ENCODE results near the gene RNU11. TPM values are rescaled to one million over a fixed set of nuclear protein-coding genes. Genes with fewer than 3 reads are reported as not detected.

The RNU11 gene
- total RNA-seq, 1 experiment from 2014 or later = not detected

GRCh38 chr1:28632560-28632959, 15.8 kb upstream of the RNU11 start:
- TF ChIP-seq, protein P1, sequence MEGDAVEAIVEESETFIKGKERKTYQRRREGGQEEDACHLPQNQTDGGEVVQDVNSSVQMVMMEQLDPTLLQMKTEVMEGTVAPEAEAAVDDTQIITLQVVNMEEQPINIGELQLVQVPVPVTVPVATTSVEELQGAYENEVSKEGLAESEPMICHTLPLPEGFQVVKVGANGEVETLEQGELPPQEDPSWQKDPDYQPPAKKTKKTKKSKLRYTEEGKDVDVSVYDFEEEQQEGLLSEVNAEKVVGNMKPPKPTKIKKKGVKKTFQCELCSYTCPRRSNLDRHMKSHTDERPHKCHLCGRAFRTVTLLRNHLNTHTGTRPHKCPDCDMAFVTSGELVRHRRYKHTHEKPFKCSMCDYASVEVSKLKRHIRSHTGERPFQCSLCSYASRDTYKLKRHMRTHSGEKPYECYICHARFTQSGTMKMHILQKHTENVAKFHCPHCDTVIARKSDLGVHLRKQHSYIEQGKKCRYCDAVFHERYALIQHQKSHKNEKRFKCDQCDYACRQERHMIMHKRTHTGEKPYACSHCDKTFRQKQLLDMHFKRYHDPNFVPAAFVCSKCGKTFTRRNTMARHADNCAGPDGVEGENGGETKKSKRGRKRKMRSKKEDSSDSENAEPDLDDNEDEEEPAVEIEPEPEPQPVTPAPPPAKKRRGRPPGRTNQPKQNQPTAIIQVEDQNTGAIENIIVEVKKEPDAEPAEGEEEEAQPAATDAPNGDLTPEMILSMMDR (conservative IDR thresholded peaks at IDR 0.05) = no peak
- no peak overlapping the region for H3T11ph ChIP-seq (ENCODE audit: low read length)
- DNase-seq = no peak
- no peak overlapping the region for H4K8ac ChIP-seq (replicated peaks; ENCODE audit: insufficient read length, low read depth, low read length)
- H3K4ac ChIP-seq (ENCODE audit: low read depth, low read length) = no peak overlapping the region
- WGBS (ENCODE audit: extremely low coverage, insufficient read length, low lambda C conversion rate) = no CpG with 5 or more reads among the region's 4 CpGs
- H3K23me2 ChIP-seq (ENCODE audit: insufficient read length, low read depth, low read length, poor library complexity, severe bottlenecking) = no peaks in the 10 kb centered on the region
- Mint-ChIP-seq H3K4me3 (no peak overlapping the region), H3K36me3 (ENCODE audit: insufficient read depth in 1 of 3, low read depth in 3 of 3) (peaks cover 4 to 5% (median 4%) of the 10 kb centered on the region in 3 experiments; a peak in 5 of 7 replicates), H3K27ac (no peak overlapping the region), H3K4me1 (0 out of 4 replicates have a peak, but pooled peaks cover 0 to 3% of the 10 kb centered on the region in 2 experiments), H3K9me3 (no peaks in the 10 kb centered on the region), H3K27me3 (ENCODE audit: low read depth) (no peaks in the 10 kb centered on the region)
- H3K23ac ChIP-seq (ENCODE audit: insufficient read length, low read depth, low read length) = no peak overlapping the region
- no peak overlapping the region for H3K56ac ChIP-seq (ENCODE audit: insufficient read length, low read depth, low read length)
- H3K4me2 ChIP-seq (ENCODE audit: insufficient read depth, insufficient read length, low read length) = no peak overlapping the region
- H3K27ac ChIP-seq (ENCODE audit: insufficient read length, low read depth, low read length) = no peak overlapping the region
- no peaks in the 10 kb centered on the region for H3K9me3 ChIP-seq (ENCODE audit: control insufficient read depth, low read depth, low read length)
- no peak overlapping the region for H3K18ac ChIP-seq (ENCODE audit: insufficient read length, low read depth, low read length)
- H3K4me1 ChIP-seq (ENCODE audit: insufficient read depth, low read length) = no peaks in the 10 kb centered on the region
- H4K20me1 ChIP-seq (ENCODE audit: control insufficient read depth, insufficient read depth, insufficient read length) = no peaks in the 10 kb centered on the region
- no peak overlapping the region for H4K5ac ChIP-seq (ENCODE audit: insufficient read length, low read depth, low read length)
- H2BK120ac ChIP-seq (ENCODE audit: low read depth, low read length, poor library complexity, severe bottlenecking) = no peak overlapping the region
- no peak overlapping the region for H2BK12ac ChIP-seq (ENCODE audit: insufficient read length, low read depth, low read length)
- no peak overlapping the region for H2BK5ac ChIP-seq (ENCODE audit: insufficient read length, low read length)
- no peak overlapping the region for H2BK20ac ChIP-seq (ENCODE audit: low read depth, low read length, poor library complexity, severe bottlenecking)
- H2BK15ac ChIP-seq (ENCODE audit: low read depth, low read length) = no peak overlapping the region
- H3K14ac ChIP-seq (ENCODE audit: insufficient read depth, low read length) = no peak overlapping the region
- H4K91ac ChIP-seq (ENCODE audit: insufficient read length, low read depth, low read length) = no peak overlapping the region
- no peak overlapping the region for H3K9ac ChIP-seq (ENCODE audit: extremely low read depth, insufficient read length, low read length)
- H3K79me2 ChIP-seq (ENCODE audit: insufficient read depth, low read length) = no peaks in the 10 kb centered on the region
- no peaks in the 10 kb centered on the region for H3K79me1 ChIP-seq (ENCODE audit: insufficient read depth, low read depth, low read length, poor library complexity, severe bottlenecking)
- H2AFZ ChIP-seq (ENCODE audit: low read length) = no peak overlapping the region
- no peak overlapping the region for H2AK5ac ChIP-seq (ENCODE audit: insufficient read length, low read length)
- H3K27me3 ChIP-seq (ENCODE audit: insufficient read depth, low read length) = no peaks in the 10 kb centered on the region

Measured in H9 (cell line).